AG09309 (cell line): ENCODE results near the gene DCTN1.

ENCODE experiments used
- DNase-seq: peaks from one replicate; pipeline ENCODE4 v3.0.0-alpha.2; 2010; ENCODE audit warnings: low read depth
- H3K4me3 ChIP-seq: 2 replicates; pipeline ENCODE4 v1.5.1; 2011; ENCODE audit warnings: mild to moderate bottlenecking, low read depth, low read length, moderate library complexity; ENCODE audit not compliant: control insufficient read depth
- TF ChIP-seq, protein P1 (sequence below): IDR thresholded peaks from 2 replicates; pipeline ENCODE4 v1.5.1; 2011; ENCODE audit warnings: mild to moderate bottlenecking, low read depth, low read length, inconsistent platforms; ENCODE audit not compliant: insufficient read depth, control insufficient read depth; ENCODE audit errors: missing control alignments

DCTN1 gene

DNA sequence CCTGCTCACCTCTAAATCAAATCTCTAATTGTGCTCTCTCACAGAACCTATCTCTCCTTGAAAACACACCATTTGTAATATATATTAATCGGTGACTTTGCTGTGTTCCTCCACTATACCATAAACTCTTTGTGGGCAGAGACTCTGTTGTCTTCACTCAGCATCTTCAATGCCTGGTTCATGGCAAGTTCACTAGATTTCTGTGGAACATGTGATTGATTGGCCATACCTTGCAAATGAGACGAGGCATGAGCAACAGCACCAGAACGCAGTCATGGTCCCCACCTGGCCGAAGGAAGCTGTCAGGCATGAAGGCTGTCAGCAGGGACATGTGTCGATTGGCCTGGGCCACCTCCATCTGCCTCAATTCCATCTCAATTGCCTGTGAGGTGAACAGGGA lies 11.6 kb downstream of the DCTN1 start:
- TF ChIP-seq, protein P1, sequence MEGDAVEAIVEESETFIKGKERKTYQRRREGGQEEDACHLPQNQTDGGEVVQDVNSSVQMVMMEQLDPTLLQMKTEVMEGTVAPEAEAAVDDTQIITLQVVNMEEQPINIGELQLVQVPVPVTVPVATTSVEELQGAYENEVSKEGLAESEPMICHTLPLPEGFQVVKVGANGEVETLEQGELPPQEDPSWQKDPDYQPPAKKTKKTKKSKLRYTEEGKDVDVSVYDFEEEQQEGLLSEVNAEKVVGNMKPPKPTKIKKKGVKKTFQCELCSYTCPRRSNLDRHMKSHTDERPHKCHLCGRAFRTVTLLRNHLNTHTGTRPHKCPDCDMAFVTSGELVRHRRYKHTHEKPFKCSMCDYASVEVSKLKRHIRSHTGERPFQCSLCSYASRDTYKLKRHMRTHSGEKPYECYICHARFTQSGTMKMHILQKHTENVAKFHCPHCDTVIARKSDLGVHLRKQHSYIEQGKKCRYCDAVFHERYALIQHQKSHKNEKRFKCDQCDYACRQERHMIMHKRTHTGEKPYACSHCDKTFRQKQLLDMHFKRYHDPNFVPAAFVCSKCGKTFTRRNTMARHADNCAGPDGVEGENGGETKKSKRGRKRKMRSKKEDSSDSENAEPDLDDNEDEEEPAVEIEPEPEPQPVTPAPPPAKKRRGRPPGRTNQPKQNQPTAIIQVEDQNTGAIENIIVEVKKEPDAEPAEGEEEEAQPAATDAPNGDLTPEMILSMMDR: no peak
- H3K4me3 ChIP-seq: no peak overlapping the region
- DNase-seq: no peak

DNA sequence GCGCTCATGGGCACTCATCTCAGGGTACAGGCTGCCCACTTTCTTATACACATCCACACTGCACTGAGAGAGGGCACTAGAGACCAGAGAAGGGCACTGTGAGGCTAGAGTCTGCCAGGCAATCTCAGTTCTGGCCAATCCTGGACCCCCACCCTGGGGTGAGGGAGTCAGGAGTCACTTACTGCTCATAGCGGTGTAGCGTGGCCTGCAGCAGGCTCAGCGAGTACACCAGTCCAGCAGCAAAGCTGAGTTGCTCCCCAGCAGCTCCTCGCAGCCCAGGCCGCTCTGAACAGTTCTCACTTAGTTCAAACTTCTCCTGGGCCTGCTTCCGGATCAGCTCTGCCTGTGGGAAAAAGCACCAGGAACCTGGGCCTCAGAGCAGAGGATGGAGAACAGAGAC lies 12.3 kb downstream of the DCTN1 start:
- H3K4me3 ChIP-seq: no peak overlapping the region
- DNase-seq: no peak
- TF ChIP-seq, protein P1: no peak

DNA sequence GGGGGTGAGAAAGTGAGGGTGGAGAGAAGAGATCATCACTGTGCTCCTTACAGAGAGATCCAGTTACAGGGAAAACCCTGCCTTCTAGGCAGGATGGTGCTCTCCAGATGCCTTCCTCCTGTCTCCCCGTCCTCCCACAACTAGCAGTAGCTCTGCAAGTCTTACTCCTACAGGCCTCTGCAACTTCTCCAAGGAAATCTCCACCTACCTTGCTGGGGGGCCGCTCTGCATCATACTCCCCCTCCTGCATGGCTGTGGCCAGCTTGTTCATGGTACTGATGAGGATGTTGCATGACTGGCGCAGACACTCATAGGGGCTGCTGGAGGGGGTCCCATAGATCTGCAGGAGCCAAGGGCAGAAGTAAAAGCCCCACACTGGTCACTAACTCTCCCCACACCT lies 14.1 kb downstream of the DCTN1 start:
- TF ChIP-seq, protein P1: no peak
- no peak overlapping the region for H3K4me3 ChIP-seq
- DNase-seq: no peak

DNA sequence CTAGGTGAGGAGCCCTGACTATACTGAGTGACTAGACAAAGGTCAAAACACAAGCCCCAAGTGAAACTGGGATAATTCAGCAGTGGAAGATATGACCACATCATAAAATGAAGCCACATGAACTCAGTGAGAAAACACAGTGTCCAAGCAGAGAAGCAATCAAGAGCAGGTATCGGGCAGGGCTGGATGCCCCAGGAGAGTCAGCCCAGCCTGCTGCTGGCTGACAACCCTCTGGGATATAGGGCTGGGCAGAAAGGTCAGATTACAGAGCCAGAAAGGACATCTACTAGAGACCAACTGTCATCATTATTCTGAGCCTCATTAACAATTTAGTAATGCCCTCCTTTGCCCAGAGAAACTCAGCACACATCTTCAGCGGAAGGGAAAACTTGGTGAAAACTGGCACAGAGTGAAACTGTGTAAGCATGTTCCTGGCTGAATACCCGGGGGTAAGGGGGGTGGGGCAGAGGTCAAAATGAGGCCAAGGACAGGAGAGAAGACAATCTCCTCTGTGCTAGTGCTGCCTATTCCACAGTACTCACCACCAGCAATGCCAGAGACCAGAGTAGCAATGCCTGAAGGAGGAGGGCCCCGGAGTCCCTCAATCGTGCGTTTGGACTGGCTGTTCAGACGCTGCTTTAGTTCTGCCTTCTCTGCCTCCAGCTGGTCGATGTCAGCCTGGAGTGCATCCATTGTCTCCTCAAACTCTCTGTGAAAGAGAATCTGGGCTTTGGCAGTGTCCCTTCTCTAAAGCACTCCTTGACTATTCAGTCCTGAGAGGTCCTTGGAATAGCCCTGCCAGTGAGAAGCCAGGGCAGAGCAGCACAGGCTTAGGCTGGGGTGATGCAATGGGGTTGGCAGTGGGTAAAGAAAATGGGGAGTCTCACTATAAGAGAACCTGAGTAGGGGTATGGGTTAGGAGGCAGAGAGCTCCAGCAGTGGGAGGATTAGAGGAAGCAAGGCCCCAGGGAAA lies 15.3 kb downstream of the DCTN1 start:
- DNase-seq: no peak
- TF ChIP-seq, protein P1: no peak
- no peak overlapping the region for H3K4me3 ChIP-seq

DNA sequence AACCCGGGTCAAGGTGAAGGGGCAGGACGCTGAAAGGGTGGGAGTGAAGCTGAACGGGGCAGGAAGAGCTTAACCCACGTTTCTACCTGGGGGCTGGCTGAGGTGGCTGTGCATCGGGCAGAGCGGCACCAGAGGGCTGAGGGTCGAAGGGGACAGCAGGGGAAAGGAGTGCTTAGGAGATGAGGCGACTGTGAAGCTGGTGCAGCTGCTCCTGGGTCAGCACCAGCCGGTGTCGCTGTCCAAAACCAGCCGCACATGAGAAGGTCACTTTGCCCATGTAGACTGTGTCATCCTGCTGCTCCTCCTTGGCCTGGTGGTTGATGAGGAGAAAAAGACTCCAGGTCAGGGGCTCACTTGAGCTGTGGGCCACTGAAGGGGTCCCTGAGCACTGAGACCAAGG lies 18.8 kb downstream of the DCTN1 start:
- TF ChIP-seq, protein P1: no peak
- no peak for DNase-seq

DNA sequence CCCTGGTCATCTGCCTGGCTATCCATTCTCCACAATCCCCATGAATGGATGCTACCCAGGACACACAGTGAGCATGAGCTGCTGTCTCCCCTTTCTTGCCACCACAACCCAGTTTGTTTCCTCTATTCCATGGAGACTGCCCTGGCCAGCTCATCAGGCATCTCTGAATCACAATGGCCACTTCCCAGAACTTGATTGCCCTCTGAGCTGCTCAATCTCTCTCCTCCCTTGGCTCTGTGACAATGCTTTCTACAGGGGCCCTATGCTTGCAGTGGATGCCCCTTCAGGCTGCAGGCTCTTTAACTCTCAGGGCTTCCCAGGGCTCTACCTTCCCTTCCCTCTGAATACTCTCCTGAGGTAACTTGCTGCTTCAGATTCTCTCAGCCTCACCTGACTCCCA lies 22.5 kb downstream of the DCTN1 start:
- TF ChIP-seq, protein P1: no peak
- DNase-seq: no peak

More for the DNA sequence above, 18.8 kb downstream of the DCTN1 start:
- no peak overlapping the region for H3K4me3 ChIP-seq

DNA sequence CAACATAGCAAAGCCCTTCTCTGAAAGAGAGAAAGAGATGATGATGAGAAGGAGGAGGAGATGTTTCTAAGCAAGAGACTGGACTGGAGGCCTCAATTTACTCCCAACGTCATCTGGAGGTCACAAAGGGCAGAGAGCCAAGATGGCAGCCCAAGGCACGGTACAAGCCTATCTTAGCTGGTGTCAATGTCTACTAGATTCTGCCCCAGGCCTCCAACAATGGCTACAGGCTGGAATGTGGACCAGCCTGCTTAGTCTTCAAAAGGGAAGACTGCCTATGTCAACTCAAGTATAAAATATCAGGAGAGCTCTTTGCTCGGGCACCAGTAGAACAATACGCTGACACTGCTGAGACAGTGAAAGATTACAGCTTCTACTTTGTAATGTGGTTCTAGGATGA lies 30.2 kb downstream of the DCTN1 start:
- TF ChIP-seq, protein P1: no peak
- DNase-seq: no peak
- no peak overlapping the region for H3K4me3 ChIP-seq

More for the DNA sequence above, 22.5 kb downstream of the DCTN1 start:
- H3K4me3 ChIP-seq: no peak overlapping the region
